Measurements from ENCODE around the gene LMNA.

Gene LMNA

DNA sequence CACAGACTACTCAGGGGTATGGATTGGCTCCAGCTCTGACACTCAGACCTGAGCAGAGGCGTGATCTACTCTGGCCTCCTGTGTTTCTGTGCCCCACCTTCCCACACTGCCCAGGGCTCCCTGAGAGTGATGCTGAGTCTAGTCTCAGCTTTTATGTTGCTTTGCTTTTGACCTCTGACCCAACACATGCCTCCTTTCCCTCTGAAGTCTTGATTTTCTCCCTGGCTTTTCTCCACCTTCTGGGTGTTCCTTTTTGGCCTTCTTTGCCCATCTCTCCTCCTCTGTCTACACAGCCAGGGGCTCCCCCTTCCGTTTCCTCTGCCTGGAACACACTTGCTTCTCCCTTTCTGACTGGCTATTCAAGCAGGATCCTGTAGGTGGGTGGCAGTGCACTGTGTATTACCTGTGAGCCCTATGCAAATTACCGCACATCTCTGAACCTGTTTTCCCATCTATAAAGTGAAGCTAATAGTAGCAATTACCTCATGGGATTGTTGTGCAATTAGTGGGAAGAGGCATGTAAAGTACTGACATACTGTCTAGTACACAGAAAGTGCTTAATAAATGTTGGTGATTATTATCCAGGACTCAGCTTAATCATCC, 18.5 kb upstream of the LMNA start:
- Histone ChIP-seq H3K27me3 (ENCODE audit: control insufficient read depth in 5 of 5, insufficient read depth in 4 of 5, low read length in 5 of 5) (no peaks in the 10 kb centered on the region), H3K4me1 (ENCODE audit: control insufficient read depth in 5 of 5, insufficient read depth in 5 of 5, low read length in 5 of 5) (peaks cover 19 to 31% (median 30%) of the 10 kb centered on the region in 5 donors), H3K27ac (ENCODE audit: low read depth, low read length) (peak overlapping the region; percentile 84), H3K36me3 (ENCODE audit: control insufficient read depth in 5 of 5, insufficient read depth in 5 of 5, low read length in 5 of 5) (no peaks in the 10 kb centered on the region), H3K9me3 (ENCODE audit: control insufficient read depth in 5 of 5, low read length in 5 of 5) (no peaks in the 10 kb centered on the region), H3K4me3 (ENCODE audit: low read depth in 1 of 5, low read length in 5 of 5) (peak overlapping the region in 1 of 5 donors; percentile 49), H3K9ac (ENCODE audit: low read length in 5 of 5) (peak overlapping the region in 3 of 5 donors; percentile 39 to 60 (median 44))

DNA sequence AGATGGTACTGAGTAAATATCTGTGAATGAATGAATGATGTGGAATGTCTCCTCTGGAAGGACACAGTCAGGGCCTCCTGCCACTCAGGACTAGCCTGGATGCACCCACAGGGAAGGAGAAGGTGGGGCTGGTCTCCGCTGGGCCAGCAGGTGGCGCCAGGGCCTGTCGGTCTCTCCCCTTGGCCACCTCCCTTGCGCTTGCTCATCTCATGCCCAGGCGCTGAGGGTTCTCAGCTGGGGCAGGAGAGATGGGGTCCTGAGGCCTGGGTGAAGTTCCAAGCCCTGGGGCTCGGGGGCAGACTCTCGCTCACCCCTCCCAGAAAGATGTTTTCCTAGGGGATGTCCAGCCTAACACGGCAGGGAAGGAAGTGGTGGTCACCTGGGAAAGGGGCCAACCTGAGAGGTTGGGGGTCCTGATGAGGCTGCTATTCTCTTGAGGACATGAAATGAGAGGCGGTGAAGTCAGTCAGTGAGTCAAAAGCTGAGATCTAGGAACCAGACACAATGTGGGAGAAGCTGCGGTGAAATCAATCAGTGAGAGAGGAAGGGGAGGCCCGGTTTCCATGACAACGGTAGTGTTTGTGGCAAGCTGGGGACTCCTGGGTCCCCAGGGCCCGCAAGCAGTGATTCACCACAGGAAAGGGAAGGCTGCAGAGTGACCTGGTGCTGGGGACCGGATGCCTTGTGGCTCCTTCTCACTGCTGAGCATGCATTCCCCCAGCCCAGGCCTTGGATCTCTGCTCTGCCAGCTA, 17.7 kb upstream of the LMNA start:
- Histone ChIP-seq H3K9me3 (ENCODE audit: control insufficient read depth in 5 of 5, low read length in 5 of 5) (no peaks in the 10 kb centered on the region), H3K4me1 (ENCODE audit: control insufficient read depth in 5 of 5, insufficient read depth in 5 of 5, low read length in 5 of 5) (peaks cover 19 to 38% (median 32%) of the 10 kb centered on the region in 5 donors), H3K4me3 (ENCODE audit: low read depth in 1 of 5, low read length in 5 of 5) (peak overlapping the region in 4 of 5 donors; percentile 27 to 49 (median 40)), H3K27ac (ENCODE audit: low read depth, low read length) (peak overlapping the region; percentile 84), H3K36me3 (ENCODE audit: control insufficient read depth in 5 of 5, insufficient read depth in 5 of 5, low read length in 5 of 5) (no peaks in the 10 kb centered on the region), H3K9ac (ENCODE audit: low read length in 5 of 5) (peak overlapping the region in 3 of 5 donors; percentile 28 to 60 (median 39)), H3K27me3 (ENCODE audit: control insufficient read depth in 5 of 5, insufficient read depth in 4 of 5, low read length in 5 of 5) (no peaks in the 10 kb centered on the region)

DNA sequence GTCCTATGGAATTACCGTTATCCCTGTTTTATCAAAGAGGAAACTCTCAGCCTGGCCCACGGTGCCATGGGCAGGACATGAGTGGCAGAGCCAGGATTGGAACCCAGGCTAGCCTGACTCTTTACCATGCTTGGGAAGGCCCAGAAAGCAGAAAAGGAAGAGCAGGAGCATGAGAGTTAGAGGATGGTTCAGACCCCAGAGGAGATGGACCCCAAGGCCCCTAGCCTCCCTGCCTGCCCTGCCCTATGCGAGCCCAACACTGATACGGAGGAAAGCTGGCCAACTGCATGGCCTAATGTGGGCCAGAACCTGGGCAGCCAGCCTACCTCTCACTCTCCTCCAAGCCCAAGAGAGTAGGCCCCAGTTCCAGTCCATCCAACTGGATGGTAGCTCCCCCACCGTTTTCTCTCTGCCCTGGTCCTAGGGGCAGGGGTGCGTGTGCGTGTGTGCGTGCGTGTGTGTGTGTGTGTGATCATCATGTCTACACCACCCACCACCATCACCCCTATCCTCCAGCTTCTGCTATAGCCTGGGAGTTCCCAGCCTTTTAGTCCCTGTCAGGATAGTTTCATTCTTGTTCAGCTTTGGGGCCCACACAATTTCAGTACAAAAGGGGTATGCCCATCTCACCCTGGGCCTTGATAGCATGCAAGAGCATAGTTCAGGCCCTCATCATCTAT, 16.9 kb upstream of the LMNA start:
- Histone ChIP-seq H3K9me3 (ENCODE audit: control insufficient read depth in 5 of 5, low read length in 5 of 5) (no peaks in the 10 kb centered on the region), H3K9ac (ENCODE audit: low read length in 5 of 5) (peak overlapping the region in 2 of 5 donors; percentile 16 to 55), H3K4me3 (ENCODE audit: low read depth in 1 of 5, low read length in 5 of 5) (peak overlapping the region in 1 of 5 donors; percentile 17), H3K27ac (ENCODE audit: low read depth, low read length) (peak overlapping the region; percentile 84), H3K36me3 (ENCODE audit: control insufficient read depth in 5 of 5, insufficient read depth in 5 of 5, low read length in 5 of 5) (no peaks in the 10 kb centered on the region), H3K27me3 (ENCODE audit: control insufficient read depth in 5 of 5, insufficient read depth in 4 of 5, low read length in 5 of 5) (no peaks in the 10 kb centered on the region), H3K4me1 (ENCODE audit: control insufficient read depth in 5 of 5, insufficient read depth in 5 of 5, low read length in 5 of 5) (peaks cover 23 to 46% (median 40%) of the 10 kb centered on the region in 5 donors)

DNA sequence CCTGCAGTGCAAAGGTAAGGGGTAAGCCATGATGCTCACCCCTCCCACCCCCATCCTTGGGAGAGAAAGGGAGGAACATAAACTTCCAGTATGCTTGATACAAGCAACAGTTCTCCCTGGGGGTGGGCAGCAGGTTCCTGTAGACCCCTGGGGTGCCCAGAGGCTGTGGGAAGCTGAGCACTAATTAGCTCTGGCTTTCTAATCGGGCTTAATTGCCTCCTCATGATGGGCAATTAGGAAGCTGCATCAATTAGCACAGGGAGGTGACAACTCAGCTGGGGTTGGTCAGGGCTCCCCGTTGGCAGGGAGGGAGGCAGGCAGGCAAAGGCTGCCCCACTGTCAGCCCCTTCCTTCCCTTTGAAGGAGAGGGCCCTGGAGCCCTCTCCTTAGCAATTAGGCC, 15.7 kb upstream of the LMNA start:
- no peak overlapping the region for H3K27ac ChIP-seq (ENCODE audit: low read depth, low read length)

DNA sequence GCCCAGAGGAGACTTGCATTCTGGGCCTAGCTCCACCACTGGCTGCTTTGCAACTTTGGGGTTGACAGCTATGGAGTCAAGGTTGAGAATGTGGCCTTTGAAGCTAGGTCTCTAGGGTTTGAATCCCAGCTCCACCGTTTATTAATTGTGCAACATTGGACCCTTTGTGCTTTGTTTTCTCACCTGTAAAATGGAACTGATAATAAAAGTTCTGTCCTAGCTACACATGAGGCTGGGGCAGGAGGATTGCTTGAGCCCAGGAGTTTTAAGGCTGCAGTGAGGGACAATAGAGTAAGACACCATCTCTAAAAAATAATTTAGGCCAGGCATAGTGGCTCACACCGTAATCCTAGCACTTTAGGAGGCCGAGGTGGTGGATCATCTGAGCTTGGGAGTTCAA, 15.2 kb upstream of the LMNA start:
- no peak overlapping the region for H3K27ac ChIP-seq (ENCODE audit: low read depth, low read length)
- no peaks in the 10 kb centered on the region for H3K27me3 ChIP-seq (ENCODE audit: control insufficient read depth in 5 of 5, insufficient read depth in 4 of 5, low read length in 5 of 5)
- no peaks in the 10 kb centered on the region for H3K9me3 ChIP-seq (ENCODE audit: control insufficient read depth in 5 of 5, low read length in 5 of 5)
- no peak overlapping the region for H3K9ac ChIP-seq (ENCODE audit: low read length in 5 of 5)
- H3K4me1 ChIP-seq (ENCODE audit: control insufficient read depth in 5 of 5, insufficient read depth in 5 of 5, low read length in 5 of 5) = peaks cover 32 to 62% (median 57%) of the 10 kb centered on the region in 5 donors
- no peaks in the 10 kb centered on the region for H3K36me3 ChIP-seq (ENCODE audit: control insufficient read depth in 5 of 5, insufficient read depth in 5 of 5, low read length in 5 of 5)
- H3K4me3 ChIP-seq (ENCODE audit: low read depth in 1 of 5, low read length in 5 of 5) = no peak overlapping the region

More for the DNA sequence above, 15.7 kb upstream of the LMNA start:
- Histone ChIP-seq H3K27me3 (ENCODE audit: control insufficient read depth in 5 of 5, insufficient read depth in 4 of 5, low read length in 5 of 5) (no peaks in the 10 kb centered on the region), H3K9ac (ENCODE audit: low read length in 5 of 5) (no peak overlapping the region), H3K36me3 (ENCODE audit: control insufficient read depth in 5 of 5, insufficient read depth in 5 of 5, low read length in 5 of 5) (no peaks in the 10 kb centered on the region), H3K9me3 (ENCODE audit: control insufficient read depth in 5 of 5, low read length in 5 of 5) (no peaks in the 10 kb centered on the region), H3K4me3 (ENCODE audit: low read depth in 1 of 5, low read length in 5 of 5) (no peak overlapping the region), H3K4me1 (ENCODE audit: control insufficient read depth in 5 of 5, insufficient read depth in 5 of 5, low read length in 5 of 5) (peaks cover 30 to 57% (median 52%) of the 10 kb centered on the region in 5 donors)

DNA sequence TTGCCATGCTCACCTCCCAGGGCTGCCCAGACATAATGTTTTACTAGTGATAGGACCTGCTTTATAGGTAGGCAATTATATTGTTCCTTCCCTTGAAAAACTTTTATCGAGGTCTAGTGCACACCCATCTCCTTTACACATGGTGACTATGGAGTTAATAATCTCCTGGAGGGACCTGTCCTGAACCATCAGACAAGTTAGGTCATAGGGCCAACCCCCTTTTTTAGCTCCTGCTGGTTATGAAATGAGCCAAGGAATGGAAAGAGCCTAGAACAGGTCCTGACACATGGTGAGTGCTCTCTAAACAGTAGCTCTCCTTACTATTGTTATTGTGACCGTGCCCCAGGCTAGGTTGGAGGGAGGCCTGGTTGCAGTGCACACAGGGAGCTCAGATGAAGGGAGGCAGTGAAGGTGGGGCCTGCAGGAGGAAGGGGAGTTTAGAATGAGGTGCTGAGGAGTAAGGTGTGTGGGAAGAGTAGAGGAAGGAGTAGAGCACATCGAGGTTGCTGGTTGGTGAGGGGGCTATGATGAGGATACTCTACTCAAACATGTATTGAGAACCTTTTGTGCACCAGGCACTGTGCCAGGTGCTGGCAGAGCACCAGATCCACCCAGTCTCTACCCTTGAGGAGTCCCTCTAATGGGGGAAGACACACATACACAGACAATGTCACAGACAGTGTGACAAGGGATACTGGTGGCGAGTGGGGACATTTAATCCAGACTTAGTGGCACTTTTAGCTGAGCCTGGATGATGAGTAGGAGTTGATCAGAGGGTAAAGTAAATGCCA, 14.1 kb upstream of the LMNA start:
- no peak overlapping the region for H3K9ac ChIP-seq (ENCODE audit: low read length in 5 of 5)

DNA sequence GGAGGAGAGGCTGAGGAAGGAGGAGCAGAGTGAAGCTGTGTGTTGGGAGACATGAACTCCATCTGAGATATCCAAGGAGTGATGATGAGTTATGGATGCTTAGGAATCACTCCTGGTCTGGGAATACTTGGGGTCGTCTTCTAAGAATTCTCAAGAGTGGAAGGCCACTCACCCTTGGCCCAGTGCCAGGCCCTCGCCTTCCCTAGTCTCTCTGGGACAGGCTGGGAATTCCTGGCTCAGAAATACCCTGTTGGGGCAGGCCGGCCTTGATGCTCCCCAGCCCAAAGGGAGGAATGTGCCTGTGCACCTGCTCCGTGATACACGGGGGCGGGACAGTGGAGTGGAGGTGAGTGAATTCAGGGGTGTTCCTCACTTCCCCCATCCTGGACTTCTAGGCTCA, 12.6 kb upstream of the LMNA start:
- peak overlapping the region in 1 of 5 donors; percentile 49 for H3K9ac ChIP-seq (ENCODE audit: low read length in 5 of 5)
- H3K4me1 ChIP-seq (ENCODE audit: control insufficient read depth in 5 of 5, insufficient read depth in 5 of 5, low read length in 5 of 5) = peaks cover 41 to 69% (median 63%) of the 10 kb centered on the region in 5 donors
- no peaks in the 10 kb centered on the region for H3K27me3 ChIP-seq (ENCODE audit: control insufficient read depth in 5 of 5, insufficient read depth in 4 of 5, low read length in 5 of 5)
- H3K9me3 ChIP-seq (ENCODE audit: control insufficient read depth in 5 of 5, low read length in 5 of 5) = no peaks in the 10 kb centered on the region
- H3K4me3 ChIP-seq (ENCODE audit: low read depth in 1 of 5, low read length in 5 of 5) = peak overlapping the region in 1 of 5 donors; percentile 37
- H3K36me3 ChIP-seq (ENCODE audit: control insufficient read depth in 5 of 5, insufficient read depth in 5 of 5, low read length in 5 of 5) = no peaks in the 10 kb centered on the region
- peak overlapping the region; percentile 98 for H3K27ac ChIP-seq (ENCODE audit: low read depth, low read length)

More for the DNA sequence above, 14.1 kb upstream of the LMNA start:
- no peaks in the 10 kb centered on the region for H3K36me3 ChIP-seq (ENCODE audit: control insufficient read depth in 5 of 5, insufficient read depth in 5 of 5, low read length in 5 of 5)
- no peaks in the 10 kb centered on the region for H3K9me3 ChIP-seq (ENCODE audit: control insufficient read depth in 5 of 5, low read length in 5 of 5)
- no peaks in the 10 kb centered on the region for H3K27me3 ChIP-seq (ENCODE audit: control insufficient read depth in 5 of 5, insufficient read depth in 4 of 5, low read length in 5 of 5)
- H3K4me1 ChIP-seq (ENCODE audit: control insufficient read depth in 5 of 5, insufficient read depth in 5 of 5, low read length in 5 of 5) = peaks cover 42 to 74% (median 68%) of the 10 kb centered on the region in 5 donors
- no peak overlapping the region for H3K4me3 ChIP-seq (ENCODE audit: low read depth in 1 of 5, low read length in 5 of 5)
- H3K27ac ChIP-seq (ENCODE audit: low read depth, low read length) = no peak overlapping the region

DNA sequence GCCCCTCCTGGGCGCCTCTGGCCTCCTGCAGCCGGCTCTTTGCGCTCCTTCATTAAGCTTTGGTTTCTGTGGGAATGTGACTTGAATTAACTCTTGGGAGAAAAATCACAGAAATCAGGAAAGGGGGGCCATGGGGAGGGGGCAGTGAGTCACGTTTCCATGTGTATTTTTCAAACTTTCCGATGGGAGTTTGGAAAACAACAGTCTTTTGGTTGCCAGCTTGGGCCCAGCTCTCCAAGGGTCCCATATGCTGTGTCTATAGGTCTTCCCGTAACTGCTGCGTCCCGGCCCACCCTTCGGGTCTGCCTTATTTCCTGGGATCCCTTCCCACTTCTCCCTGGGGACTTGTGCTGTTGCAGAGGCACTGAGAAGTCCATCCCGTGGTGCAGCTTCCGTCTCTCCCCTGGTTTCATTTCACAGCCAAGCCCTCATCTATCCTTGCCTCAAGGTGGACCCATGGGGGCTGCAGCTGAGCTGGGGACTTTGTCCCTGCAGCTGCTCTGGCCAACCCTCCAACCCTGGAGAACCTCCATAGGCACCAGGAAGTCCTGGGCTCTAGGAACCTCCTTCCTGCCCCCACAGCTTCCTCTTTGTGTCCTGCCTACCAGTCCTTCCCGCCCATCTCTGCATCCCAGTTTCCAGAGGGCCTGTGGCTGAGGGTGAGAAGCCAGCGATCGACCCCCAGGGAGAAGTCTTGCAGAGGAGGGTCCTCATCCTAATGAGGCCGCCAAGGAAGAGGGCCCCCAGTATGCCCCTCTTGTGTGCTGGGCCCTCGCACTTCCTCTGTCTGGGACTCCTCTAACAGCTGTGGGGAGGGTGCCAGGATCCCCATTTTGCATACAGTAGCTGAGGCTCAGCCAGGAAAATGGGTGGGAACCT, 11.6 kb upstream of the LMNA start:
- Histone ChIP-seq H3K9ac (ENCODE audit: low read length in 5 of 5) (peak overlapping the region in 3 of 5 donors; percentile 21 to 73 (median 65)), H3K36me3 (ENCODE audit: control insufficient read depth in 5 of 5, insufficient read depth in 5 of 5, low read length in 5 of 5) (no peaks in the 10 kb centered on the region), H3K4me1 (ENCODE audit: control insufficient read depth in 5 of 5, insufficient read depth in 5 of 5, low read length in 5 of 5) (peaks cover 35 to 65% (median 61%) of the 10 kb centered on the region in 5 donors), H3K9me3 (ENCODE audit: control insufficient read depth in 5 of 5, low read length in 5 of 5) (no peaks in the 10 kb centered on the region), H3K27me3 (ENCODE audit: control insufficient read depth in 5 of 5, insufficient read depth in 4 of 5, low read length in 5 of 5) (no peaks in the 10 kb centered on the region), H3K4me3 (ENCODE audit: low read depth in 1 of 5, low read length in 5 of 5) (peak overlapping the region in 4 of 5 donors; percentile 38 to 63 (median 54)), H3K27ac (ENCODE audit: low read depth, low read length) (peak overlapping the region; percentile 98)

DNA sequence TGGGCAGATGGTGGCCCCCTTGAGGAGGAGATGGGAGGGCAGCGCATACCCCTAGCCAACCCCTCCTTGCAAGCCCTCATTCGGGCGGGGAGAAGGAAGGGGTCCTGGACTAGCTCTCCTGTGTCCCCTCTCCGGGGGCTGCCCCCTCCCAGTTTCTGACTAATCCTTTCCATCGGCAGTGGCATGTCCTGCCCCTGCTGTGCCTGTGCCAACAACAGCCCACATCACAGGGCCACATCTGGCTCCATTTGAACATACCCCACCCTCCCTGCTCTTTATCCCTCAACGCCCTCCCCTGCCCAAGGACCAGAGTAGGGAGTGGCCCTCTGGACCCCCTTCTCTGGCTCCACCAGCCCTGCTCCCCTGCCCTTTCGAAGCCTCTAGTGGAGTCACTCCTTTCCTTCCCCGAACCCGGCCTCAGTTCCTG, 11.0 kb upstream of the LMNA start:
- peak overlapping the region; percentile 15 to 63 (median 52) for H3K4me3 ChIP-seq (ENCODE audit: low read depth in 1 of 5, low read length in 5 of 5)
- peaks cover 35 to 70% (median 66%) of the 10 kb centered on the region in 5 donors for H3K4me1 ChIP-seq (ENCODE audit: control insufficient read depth in 5 of 5, insufficient read depth in 5 of 5, low read length in 5 of 5)
- peak overlapping the region in 4 of 5 donors; percentile 21 to 73 (median 62) for H3K9ac ChIP-seq (ENCODE audit: low read length in 5 of 5)
- H3K9me3 ChIP-seq (ENCODE audit: control insufficient read depth in 5 of 5, low read length in 5 of 5) = no peaks in the 10 kb centered on the region
- H3K27me3 ChIP-seq (ENCODE audit: control insufficient read depth in 5 of 5, insufficient read depth in 4 of 5, low read length in 5 of 5) = no peaks in the 10 kb centered on the region
- no peaks in the 10 kb centered on the region for H3K36me3 ChIP-seq (ENCODE audit: control insufficient read depth in 5 of 5, insufficient read depth in 5 of 5, low read length in 5 of 5)
- peak overlapping the region; percentile 98 for H3K27ac ChIP-seq (ENCODE audit: low read depth, low read length)

Data from subcutaneous abdominal adipose tissue (tissue), 5 donors.